H1 (cell line): Measurements from ENCODE around the gene CTDSP1. TPM values are rescaled to one million over a fixed set of nuclear protein-coding genes. Genes with fewer than 3 reads are reported as not detected.

Experiments used
- BRCA1 ChIP-seq: IDR thresholded peaks from 2 replicates; pipeline ENCODE4 v1.6.1; 2012; ENCODE audit warnings: low read depth, low read length, improper control_type of control experiment
- CHD1 ChIP-seq: IDR thresholded peaks from 2 replicates; pipeline ENCODE4 v1.6.1; 2012; ENCODE audit warnings: low read depth, low read length, improper control_type of control experiment
- KDM1A ChIP-seq: fragments of 200-600, 300-600 bp; sonication (generic); IDR thresholded peaks from 2 replicates; pipeline ENCODE4 v1.7.1; 2016; ENCODE audit warnings: mild to moderate bottlenecking, low read length, borderline replicate concordance
- KDM5A ChIP-seq: fragments of 200-600 bp; IDR thresholded peaks from 2 replicates; pipeline ENCODE4 v1.7.1; 2012; ENCODE audit warnings: mild to moderate bottlenecking, low read length, inconsistent platforms, mixed read lengths
- POLR2A ChIP-seq, 2 experiments: IDR thresholded peaks; 1 replicate in 1 of 2; 2 replicates in 1 of 2; pipeline ENCODE4 v1.6.1; 2011; ENCODE audit warnings: low read depth in 2 of 2, low read length in 2 of 2, mild to moderate bottlenecking in 2 of 2; ENCODE audit errors: control extremely low read depth in 1 of 2
- POLR2AphosphoS5 ChIP-seq: IDR thresholded peaks from 2 replicates; pipeline ENCODE4 v1.6.1; 2011; ENCODE audit warnings: low read depth, low read length
- polyA plus RNA-seq, 7 experiments: library from polyadenylated mRNA; depleted of rRNA in 3 of 7; stranded (reverse) in 5 of 7; unstranded in 2 of 7; fragments of >200 nt in 5 of 7; fragments of 200-250 nt in 2 of 7; gene quantifications; 1 replicate in 5 of 7; 2 replicates in 1 of 7; 4 replicates in 1 of 7; pipeline versions ENCODE4 v1.2.1 to v1.2.3, GENCODE V29; 2011 to 2013; ENCODE audit warnings: missing spikeins in 2 of 7, mixed read lengths in 2 of 7
- total RNA-seq: library from RNA; stranded (reverse); fragmentation: NEBNext Ultra II Directional; extraction: Animal tissue kit (Norgen Biotek cat#: 25700); gene quantifications from 2 replicates; pipeline ENCODE4 v1.2.1, GENCODE V29; 2021
- TF ChIP-seq, protein P1 (sequence below): fragments of 300-600 bp; sonication (generic); IDR thresholded peaks from 2 replicates; pipeline ENCODE4 v1.7.1; 2012; ENCODE audit warnings: low read length, moderate library complexity, mild to moderate bottlenecking, inconsistent platforms; ENCODE audit not compliant: insufficient replicate concordance

The CTDSP1 gene
- total and polyA plus RNA-seq, 2 of the 8 experiments (the other 6 are each of a cell fraction or from before 2014, with no cell fraction given), result 20.3 to 35.2 TPM

DNA sequence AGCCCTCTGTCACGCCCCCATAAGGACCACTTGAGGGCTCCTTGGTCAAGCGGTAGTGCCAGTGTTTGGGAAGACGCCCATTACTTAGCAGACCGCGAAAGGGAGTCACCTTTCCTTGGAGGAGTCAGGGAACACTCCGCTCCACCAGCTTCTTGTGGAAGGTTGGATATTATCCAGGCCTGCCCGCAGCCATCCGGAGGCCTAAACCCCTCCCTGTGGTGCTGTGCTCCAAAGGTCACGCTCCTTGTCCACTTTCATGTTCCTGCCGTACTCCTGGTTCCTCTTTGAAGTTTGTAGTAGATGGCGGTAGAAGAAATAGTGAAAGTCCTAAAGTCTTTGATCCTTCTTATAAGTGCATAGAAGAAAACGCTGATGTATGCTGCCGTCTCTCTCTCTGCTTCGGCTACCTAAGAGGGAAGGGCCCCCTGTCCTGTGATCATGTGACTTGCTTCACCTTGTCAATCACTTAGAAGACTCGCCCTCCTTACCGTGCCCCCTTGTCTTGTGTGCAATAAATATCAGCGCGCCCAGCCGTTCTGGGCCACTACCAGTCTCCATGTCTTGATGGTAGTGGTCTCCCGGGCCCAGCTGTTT lies 44.7 kb upstream of the CTDSP1 start (continued):
- TF ChIP-seq POLR2A (IDR thresholded peaks at IDR 0.05; ENCODE audit: control extremely low read depth in 1 of 2, low read depth in 2 of 2, low read length in 2 of 2) (no peak), KDM5A (no peak), BRCA1 (no peak), POLR2AphosphoS5 (no peak), KDM1A (no peak), CHD1 (no peak)
- TF ChIP-seq, protein P1, sequence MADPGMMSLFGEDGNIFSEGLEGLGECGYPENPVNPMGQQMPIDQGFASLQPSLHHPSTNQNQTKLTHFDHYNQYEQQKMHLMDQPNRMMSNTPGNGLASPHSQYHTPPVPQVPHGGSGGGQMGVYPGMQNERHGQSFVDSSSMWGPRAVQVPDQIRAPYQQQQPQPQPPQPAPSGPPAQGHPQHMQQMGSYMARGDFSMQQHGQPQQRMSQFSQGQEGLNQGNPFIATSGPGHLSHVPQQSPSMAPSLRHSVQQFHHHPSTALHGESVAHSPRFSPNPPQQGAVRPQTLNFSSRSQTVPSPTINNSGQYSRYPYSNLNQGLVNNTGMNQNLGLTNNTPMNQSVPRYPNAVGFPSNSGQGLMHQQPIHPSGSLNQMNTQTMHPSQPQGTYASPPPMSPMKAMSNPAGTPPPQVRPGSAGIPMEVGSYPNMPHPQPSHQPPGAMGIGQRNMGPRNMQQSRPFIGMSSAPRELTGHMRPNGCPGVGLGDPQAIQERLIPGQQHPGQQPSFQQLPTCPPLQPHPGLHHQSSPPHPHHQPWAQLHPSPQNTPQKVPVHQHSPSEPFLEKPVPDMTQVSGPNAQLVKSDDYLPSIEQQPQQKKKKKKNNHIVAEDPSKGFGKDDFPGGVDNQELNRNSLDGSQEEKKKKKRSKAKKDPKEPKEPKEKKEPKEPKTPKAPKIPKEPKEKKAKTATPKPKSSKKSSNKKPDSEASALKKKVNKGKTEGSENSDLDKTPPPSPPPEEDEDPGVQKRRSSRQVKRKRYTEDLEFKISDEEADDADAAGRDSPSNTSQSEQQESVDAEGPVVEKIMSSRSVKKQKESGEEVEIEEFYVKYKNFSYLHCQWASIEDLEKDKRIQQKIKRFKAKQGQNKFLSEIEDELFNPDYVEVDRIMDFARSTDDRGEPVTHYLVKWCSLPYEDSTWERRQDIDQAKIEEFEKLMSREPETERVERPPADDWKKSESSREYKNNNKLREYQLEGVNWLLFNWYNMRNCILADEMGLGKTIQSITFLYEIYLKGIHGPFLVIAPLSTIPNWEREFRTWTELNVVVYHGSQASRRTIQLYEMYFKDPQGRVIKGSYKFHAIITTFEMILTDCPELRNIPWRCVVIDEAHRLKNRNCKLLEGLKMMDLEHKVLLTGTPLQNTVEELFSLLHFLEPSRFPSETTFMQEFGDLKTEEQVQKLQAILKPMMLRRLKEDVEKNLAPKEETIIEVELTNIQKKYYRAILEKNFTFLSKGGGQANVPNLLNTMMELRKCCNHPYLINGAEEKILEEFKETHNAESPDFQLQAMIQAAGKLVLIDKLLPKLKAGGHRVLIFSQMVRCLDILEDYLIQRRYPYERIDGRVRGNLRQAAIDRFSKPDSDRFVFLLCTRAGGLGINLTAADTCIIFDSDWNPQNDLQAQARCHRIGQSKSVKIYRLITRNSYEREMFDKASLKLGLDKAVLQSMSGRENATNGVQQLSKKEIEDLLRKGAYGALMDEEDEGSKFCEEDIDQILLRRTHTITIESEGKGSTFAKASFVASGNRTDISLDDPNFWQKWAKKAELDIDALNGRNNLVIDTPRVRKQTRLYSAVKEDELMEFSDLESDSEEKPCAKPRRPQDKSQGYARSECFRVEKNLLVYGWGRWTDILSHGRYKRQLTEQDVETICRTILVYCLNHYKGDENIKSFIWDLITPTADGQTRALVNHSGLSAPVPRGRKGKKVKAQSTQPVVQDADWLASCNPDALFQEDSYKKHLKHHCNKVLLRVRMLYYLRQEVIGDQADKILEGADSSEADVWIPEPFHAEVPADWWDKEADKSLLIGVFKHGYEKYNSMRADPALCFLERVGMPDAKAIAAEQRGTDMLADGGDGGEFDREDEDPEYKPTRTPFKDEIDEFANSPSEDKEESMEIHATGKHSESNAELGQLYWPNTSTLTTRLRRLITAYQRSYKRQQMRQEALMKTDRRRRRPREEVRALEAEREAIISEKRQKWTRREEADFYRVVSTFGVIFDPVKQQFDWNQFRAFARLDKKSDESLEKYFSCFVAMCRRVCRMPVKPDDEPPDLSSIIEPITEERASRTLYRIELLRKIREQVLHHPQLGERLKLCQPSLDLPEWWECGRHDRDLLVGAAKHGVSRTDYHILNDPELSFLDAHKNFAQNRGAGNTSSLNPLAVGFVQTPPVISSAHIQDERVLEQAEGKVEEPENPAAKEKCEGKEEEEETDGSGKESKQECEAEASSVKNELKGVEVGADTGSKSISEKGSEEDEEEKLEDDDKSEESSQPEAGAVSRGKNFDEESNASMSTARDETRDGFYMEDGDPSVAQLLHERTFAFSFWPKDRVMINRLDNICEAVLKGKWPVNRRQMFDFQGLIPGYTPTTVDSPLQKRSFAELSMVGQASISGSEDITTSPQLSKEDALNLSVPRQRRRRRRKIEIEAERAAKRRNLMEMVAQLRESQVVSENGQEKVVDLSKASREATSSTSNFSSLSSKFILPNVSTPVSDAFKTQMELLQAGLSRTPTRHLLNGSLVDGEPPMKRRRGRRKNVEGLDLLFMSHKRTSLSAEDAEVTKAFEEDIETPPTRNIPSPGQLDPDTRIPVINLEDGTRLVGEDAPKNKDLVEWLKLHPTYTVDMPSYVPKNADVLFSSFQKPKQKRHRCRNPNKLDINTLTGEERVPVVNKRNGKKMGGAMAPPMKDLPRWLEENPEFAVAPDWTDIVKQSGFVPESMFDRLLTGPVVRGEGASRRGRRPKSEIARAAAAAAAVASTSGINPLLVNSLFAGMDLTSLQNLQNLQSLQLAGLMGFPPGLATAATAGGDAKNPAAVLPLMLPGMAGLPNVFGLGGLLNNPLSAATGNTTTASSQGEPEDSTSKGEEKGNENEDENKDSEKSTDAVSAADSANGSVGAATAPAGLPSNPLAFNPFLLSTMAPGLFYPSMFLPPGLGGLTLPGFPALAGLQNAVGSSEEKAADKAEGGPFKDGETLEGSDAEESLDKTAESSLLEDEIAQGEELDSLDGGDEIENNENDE, result no peak
